GM21529 (cell line): Measurements from ENCODE around the gene MRPL48.
A peak's percentile ranks its signal among the peaks of the same experiment; 100 is the strongest.
"Not testable (repeated sequence)": the region's sequence is repeated elsewhere in the genome, so short reads cannot be mapped to it uniquely, and the experiment has no call there.

Experiments used
- ATAC-seq: cut with Tn5 transposase; IDR thresholded peaks from one replicate; pipeline ENCODE4 v1.9.1; 2021; ENCODE audit not compliant: unreplicated experiment

Gene MRPL48

DNA sequence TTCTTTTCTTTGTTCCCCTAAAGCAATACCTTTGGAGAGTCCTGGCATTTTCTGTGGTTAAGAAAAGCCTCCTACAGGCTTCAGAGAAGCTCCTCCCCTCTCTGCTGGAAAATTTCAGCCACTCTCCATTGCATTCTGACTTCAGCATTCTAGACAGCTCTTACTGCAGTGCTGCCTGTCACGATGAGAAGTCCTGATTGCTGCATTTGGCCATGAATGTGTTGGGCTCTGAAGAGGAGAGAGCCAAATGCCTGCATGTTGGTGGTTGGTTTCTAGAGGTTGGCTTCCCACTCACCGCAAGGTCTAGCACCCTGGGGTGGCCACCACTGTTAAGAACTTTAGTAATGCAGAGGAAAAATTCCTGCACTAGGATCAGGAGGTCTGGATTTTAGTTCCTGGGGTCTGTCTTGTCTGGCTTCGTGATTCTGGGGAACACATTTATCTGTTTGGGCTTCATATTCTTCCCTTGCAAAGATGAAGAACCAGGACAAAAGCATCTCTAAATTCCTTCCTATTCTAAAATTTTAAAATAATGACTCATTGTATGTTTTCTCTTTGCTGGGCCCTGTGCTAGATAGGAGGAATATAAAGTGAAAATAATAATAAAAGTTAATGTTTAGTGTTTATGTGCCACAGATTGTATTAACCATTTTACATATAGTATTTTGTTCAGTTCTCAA, 50.9 kb downstream of the MRPL48 start:
- no peak for ATAC-seq

DNA sequence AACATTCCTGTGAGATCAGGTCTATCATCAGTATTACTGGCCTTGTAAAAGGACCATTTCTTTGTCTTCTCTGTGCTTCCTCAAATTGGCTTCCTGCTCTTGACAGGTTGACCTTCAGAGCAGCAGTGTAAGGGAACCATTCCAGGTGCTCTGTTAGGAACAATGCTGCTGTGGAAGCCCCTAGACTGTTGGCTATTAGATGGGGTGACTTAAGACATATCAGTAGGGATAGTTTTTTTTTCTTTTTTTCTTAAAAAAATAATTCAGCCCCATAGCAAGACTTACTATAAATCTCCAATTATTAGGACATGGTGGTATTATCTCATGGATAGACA, 51.4 kb downstream of the MRPL48 start:
- no peak for ATAC-seq

DNA sequence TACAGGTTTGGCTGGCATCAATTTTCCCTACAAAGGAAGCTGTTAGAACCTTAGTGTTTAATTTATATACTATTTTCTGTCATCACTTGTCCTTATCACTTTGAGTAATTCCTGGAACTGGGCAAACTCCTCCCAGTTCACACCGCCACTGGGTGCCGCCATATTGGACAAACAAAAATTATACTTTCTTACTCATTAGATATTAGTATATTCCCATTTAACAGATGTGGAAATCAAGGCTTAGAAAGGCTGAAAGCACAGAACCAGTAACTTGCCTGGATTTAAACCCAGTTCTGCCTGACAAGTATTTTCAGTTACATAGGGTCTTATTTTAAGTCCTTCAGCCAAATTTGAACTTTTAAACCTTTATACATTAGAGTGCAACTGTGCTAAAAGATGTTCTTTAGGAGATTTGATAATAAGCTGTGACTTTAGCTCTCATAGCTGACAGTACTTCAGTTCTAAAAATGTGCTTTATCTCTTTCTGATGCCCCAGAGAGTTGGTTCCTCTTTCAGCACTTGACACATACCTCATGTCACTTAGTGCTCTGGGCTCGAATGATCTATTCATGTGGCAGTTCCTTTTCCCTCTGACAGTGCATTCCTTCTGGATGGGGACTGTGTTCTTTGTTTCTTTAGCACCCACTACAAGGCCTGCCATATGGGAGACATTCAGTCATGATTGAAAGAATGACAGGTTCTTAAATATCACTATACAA, 63.5 kb downstream of the MRPL48 start:
- ATAC-seq: no peak

DNA sequence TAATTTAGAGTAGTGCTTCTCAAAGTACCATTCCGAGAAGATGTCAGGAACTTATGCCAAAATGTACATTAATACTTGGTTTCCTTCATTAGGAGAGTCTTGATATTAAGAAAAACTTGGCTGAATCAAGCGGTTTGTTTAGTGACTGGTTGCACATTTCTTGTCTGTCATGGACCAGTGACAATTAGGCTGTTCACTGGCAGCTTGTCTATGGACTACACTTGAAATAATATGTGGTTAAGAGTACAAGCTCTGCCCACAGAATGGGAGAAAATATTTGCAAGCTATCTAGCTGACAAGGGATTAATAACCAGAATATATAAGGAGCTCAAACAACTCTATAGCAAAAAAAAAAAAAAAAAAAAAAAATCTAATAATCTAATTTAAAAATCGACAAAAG, 64.4 kb downstream of the MRPL48 start:
- ATAC-seq: no peak

DNA sequence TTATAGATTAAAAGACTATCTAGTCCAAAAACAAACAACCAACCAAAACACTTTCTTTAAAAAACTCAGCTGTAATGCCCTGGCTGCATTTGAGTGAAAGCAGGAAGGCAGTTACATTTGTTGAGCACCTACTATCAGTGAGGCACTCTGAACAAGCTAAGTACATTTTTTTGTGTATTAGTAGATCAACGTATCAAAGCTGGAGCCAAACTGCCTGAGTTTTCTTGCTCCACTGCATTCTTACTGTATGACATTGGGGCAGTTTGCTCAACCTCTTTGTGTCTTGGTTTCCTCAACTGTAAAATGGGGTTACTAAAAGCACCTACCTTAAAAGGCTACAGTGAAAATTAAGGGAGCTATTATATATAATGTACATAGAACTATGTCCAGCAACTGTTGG, 67.0 kb downstream of the MRPL48 start:
- no peak for ATAC-seq

DNA sequence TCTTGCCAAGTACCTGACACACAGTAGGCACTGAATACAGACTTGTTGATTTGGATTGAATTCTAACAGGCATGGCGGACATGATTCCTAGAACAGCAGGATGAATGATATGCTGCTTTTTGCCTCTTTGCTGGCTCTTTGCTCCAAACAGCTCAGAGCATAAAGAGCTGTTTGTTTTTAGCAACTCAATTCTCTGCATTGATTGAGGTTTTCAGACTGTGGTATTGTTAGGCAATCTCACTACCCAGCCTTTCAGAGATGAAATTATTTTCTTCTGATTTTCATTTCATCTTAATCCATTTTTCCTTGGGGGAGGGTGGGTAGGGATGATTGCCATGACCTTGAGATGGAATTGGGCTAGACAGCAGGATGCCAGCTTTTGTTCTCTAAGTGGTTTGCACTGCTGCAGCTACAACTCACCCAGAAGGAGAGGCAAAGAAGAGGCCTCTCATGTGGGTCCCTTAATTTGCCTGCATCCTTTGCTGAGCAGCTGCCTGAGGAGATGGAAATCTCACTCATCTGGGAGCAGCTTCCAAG, 68.4 kb downstream of the MRPL48 start:
- ATAC-seq: no peak

DNA sequence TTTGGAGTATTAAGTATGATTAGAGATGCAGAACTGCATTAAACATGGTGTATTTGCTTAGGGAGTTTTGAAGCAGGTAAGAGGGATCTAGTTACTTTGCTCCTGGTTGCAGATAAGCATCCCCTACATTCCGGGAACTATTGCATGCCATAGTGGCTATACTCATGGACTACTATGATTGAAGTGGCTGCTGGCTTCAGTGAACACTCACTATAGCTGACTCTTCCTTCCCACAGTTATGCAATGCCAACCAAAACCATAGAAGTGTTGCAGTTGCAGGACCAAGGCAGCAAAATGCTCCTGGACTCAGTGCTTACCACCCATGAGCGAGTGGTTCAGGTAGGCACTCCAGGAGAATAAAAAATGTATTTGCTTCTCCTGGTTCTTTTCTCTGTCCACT, 72.0 kb downstream of the MRPL48 start:
- ATAC-seq: no peak

DNA sequence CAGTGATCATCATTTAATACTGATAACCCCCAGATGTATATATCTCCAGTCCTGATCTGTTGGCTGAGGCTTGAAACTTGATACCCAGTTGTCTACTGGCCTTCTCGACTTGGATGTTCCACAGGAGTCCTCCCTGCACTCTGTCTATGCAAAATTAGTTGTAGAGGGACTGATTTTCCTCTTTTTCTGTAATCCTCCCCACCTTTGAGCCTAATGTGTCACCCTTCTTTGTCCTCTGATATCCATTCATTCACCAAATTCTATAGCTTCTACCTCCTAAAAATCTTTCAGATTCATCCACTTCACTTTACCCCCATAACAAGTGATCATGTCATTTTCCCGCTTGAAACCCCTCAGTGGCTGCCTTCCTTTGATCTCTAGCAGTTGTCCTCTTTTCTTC, 72.5 kb downstream of the MRPL48 start:
- no peak for ATAC-seq

DNA sequence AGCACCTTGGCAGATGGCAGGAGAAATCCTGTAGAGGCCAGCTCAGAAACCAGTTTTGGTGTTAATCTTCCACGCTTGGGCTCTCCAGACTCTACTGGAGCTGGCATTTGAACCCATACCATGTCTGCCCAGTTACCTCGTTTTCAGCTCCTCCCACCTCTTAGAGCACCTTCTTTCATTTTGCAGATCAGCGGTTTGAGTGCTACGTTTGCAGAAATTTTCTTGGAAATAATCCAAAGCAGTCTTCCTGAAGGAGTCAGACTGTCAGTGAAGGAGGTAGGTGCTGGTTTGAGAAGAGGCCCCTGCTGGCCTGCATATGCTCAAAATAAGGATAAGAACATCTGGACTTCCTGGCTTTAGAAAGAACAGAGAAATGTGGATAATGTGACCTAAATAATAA, 75.3 kb downstream of the MRPL48 start:
- ATAC-seq: no peak

DNA sequence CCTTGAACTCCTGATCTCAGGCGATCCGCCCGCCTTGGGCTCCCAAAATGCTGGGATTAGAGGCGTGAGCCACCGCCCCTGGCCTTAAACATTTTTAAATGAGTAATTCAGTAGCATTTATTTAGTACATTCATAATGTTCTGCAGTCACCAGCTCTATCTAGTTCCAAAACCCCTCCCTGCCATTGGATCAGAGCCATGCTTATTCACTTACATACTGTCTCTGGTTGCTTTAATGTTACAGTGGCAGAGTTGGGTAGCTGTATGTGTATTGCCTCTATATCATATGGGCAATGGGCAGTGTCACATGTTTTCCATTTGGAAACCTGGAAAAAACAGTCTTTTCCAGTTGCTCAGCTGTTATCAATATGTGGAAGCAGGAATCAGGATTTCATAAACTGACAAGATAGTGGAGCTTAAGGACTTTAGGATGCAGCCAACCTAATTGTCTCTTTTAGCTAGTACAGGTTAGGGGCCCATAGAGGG, 78.5 kb downstream of the MRPL48 start:
- no peak for ATAC-seq

DNA sequence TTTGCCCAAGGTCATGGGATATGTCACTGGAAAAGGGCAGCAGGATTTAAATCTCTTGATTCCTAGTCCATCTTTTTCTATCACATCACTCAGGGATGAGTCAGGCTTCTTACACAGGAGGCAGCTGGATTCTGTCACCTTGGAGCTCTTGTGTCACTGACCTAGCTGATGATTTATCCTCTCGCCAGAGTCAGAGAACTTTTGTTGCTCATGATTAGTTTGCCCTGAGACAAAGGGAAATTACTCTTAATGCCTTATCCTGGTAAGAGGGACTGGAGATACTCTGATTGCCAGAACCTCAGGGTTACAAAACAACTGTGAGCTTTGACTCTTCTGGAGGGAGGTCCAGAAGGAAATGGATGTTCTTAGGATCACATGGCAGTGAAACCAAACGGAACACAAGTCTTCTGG, 78.9 kb downstream of the MRPL48 start:
- no peak for ATAC-seq

DNA sequence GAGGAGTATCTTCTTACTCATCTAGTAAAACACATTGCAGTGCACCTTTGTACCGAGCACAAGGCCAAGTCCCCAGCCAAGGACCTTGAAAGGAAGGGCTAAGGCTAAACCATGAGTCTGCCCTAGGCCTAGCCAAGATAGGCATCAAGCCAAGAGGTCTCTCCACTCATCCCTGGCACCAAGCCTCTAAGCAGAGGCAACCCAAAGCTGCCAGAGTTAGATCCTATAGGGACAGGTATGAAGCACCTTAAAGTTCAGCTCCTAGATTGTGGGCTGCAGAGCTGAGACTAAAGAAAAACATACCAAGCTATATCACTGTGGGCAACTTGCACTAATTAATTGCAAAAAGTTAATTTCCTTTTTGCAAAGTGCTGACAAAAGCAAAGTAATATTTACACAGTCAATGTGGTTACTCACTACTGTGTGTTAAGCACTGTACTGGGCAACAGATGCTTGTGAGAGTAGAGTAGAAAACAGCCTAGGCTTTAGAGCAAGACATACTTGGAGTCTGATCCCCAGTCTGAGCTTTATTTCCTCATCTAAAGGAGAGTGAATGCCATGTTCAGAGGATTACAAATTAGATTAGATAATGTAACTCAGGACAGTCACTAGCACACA, 81.8 kb downstream of the MRPL48 start:
- ATAC-seq: no peak

DNA sequence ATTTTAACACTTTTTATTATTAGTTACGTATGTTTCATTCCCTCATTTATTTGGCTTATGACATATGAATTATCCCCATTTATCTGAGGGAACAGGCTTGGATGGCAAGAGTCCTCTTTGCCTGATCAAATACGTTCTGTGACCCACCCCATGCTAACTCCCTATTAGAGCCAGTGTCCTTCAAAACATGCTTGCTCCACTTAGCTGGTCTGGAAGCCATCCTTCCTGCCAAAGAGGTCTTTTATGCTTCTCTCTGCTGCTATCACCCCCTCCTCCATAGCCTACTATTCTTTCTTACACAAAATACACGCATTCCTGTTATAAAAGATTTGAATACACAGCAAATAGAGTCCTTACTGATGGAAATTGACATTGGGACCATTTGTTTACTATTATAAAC, 82.6 kb downstream of the MRPL48 start:
- ATAC-seq: no peak

DNA sequence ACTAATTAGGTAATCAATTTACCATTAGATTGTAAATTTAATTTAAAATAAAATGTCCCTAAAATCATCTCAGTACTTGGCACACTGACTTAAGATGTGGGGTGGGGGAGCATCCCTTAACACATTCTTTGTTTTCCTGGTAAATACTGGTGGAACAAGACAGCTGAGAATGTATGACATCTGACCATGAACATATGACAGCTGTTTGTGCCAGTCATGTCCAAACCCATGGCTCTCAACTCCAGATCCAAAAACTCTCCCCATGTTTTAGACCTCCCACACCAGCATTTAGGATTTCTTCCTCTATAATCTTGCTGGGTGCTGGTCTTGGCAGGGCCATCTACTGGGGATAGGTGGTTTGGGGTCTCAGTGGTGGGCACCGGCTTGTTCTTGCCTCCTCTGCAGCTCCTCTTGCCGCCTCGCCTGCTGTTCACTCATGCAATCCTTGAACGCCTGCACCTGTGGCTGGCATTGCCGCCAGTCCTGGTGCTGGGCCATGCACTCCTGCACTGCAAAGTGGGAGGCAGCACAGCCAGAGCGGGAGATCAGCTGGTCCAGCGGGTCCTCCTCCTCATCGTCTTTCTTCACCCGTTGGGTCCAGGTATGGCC, 85.2 kb downstream of the MRPL48 start:
- ATAC-seq: no peak

DNA sequence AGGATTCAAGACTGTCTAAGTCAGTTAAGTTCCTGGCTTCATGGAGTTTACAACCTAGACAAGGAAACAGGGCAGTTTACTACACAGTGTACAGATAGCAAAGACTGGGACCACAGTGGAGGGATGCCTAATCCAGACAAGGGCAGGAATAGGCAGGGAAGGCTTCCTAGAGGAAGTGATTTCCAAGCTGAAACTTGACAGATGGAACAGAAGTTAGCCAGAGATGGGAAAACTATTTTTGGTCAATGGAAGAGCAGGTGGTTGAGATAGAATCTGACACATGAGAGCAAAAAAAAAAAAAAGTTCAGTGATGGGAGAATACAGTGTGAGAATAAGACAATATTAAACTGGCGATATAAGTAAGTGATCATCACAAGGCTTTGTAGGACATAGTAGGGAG, 87.7 kb downstream of the MRPL48 start:
- ATAC-seq: no peak

DNA sequence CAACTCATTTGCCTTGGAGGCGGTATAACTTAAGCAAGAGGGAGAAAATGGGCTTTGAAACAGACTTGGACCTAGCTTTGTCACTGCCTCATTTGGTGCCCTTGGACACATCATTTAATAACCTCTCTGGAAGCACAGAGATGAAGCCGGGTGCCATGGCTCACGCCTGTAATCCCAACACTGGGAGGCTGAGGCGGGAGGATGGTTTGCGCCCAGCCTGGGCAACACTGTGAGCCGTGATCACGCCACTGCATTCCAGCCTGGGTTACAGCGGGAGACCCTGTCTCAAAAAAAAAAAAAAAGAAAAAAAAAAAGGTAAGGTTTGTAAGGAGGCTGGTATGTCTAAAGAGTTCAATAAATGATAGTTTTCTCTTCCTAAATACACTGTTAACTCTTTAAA, 88.2 kb downstream of the MRPL48 start:
- ATAC-seq: no peak

DNA sequence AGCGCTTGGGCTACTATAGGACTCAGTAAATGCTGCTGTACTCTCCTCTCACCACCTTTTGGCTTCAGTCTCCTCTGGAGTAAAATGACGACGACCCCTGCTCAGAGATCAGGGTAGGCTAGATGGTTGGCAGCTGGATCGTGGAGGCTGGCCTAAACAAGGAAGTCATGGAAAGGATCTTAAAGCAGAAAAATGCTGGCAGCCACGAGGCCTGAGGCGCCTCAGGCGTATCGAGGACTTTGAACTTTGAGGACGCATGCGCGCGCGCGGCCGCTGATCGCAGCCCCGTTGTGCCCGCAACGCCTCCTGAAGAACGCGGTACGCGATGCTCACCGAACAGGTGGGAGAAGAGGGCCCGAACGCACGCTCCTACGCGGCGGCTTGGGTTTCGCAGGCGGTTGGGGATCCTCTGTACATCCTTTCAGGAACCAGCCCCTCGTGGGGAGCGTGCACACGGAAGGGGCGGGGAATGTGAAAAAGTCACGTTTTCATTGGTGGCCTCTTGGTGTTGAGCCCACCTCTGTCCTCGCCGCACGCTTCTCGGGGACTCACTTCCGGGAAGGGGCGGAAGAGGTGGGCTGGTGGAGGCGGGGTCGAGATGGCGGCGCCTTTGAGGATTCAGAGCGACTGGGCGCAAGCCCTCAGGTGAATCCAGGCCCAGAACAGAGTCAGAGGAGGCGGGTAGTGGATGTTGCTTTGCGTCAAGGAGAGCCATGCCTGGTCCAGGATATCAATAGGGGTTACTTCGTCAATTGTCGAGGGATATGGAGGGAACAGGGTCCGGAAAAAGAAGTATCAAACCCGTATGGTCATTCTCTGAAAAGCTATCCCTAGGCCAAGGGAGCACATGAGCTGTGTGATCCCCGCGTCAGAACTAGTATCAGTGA, 89.0 kb downstream of the MRPL48 start, which contains the start of the genes COA4 and PAAF1:
Gene COA4 (minus strand): TSS at position 423 of the 887 bp plus-strand sequence. CDS start 3,468 bp downstream, outside the sequence.
Gene PAAF1 (plus strand): TSS at position 576 of the 887 bp plus-strand sequence. CDS start 23 bp downstream, at position 599.
- ATAC-seq: peak; percentile 98

DNA sequence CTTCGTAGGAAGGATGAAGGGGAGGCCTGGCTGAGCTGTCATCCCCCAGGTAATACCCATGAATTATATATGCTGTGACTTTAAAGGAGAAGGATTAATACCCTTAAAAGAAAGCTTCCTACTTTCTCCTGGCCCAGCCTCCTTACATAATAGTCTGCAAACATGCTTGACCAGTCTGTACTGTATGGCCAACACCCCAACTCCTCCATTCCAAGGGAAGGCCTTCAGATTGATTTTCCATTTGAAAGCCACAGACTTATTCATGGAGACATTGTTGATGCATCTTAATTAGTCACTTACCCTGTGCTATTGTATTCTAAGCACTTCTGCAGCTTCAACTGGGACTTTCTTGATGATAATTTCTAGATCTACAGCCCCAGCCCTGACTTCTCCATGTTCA, 91.1 kb downstream of the MRPL48 start:
- ATAC-seq: no peak

DNA sequence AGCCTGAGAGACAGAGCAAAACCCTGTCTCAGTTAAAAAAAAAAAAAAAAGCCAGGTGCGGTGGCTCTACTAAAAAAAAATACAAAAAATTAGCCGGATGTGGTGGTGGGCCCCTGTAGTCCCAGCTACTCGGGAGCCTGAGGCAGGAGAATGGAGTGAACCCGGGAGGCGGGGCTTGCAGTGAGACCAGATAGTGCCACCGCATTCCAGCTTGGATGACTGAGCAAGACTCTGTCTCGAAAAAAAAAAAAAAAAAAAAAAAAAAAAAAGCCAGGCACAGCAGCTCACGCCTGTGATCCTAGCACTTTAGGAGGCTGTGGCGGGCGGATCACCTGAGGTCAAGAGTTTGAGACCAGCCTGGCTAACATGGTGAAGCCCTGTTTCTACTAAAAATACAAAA, 92.8 kb downstream of the MRPL48 start:
- not testable (repeated sequence) for ATAC-seq

DNA sequence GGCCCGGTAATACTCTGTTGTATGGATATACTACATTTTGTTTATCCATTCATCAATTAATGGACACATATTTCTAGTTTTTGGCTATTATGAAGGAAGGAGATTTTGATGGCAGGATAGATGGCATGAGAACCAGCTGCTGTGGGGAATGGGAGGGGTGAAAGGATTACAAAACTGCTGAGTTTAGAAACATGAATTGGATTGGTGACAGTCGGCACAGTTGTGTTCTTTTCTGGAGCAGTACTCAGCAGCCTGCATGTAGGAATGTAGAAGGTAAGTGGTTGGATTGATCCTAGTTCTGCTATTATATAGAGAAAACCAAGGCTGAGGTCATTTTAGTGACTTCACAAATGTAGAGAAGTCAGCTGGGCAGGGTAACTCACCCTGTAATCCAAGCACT, 96.2 kb downstream of the MRPL48 start:
- no peak for ATAC-seq
